ENCODE data around the gene ABCA2. TPM values are rescaled to one million over a fixed set of nuclear protein-coding genes. Genes with fewer than 3 reads are reported as not detected.
A peak's percentile ranks its signal among the peaks of the same experiment; 100 is the strongest.

ABCA2 gene
- total and polyA plus RNA-seq, 9 of the 15 experiments (the other 6 are each of a cell fraction or from before 2014, with no cell fraction given) = 0.69 to 16.3 (median 6.1) TPM; not detected in 2

DNA sequence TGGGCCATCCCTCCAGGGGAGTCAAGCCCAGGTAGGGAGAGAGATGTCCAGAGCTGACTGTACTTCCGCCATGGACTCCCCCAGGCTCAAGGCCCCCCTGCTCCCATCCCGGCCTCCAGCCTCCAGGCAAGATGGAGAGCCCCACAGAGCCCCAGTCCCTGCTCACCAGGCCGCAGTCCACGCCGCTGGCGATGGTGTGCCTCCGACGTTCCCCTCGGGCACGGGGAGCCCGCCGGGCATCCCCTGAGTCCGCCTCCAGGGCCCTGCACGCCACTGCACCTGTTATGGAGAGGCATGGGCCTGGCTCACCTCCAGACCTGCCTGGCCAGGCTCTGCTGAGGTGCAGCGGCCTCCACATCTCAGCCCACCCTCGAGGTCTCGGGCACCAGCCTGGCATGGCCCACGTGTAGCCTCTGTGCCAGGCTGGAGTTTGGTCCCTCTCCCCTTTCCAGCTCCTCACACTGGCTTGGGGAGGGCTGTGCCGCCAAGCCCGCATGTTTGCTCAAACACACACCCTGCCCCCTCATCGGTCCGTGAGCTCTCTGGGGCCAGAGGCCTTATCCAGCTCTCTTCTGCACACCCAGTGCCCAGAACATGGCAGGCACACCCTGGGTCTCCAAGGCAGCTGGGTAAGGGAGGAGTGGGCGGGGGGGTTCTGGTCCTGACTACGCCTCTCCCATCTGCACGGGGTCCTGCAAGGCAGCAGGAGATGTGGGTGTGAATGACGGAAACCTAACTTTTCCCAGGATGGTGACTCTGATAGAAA lies 38.2 kb upstream of the ABCA2 start:
- no peak for FAIRE-seq
- Histone ChIP-seq H4K20me1 (replicated peaks; ENCODE audit: control insufficient read depth, insufficient read depth, low read length) (peaks cover 22% of the 10 kb centered on the region), H3K27me3 (ENCODE audit: control insufficient read depth in 2 of 2, insufficient read depth in 2 of 2, low read length in 2 of 2) (no peaks in the 10 kb centered on the region), H3K4me1 (replicated peaks in 1 of 2; ENCODE audit: control insufficient read depth in 2 of 2, insufficient read depth in 2 of 2, low read length in 2 of 2) (peaks cover 23 to 73% of the 10 kb centered on the region in 2 experiments), H2AFZ (ENCODE audit: low read depth, low read length) (no peak overlapping the region), H3K27ac (ENCODE audit: extremely low read depth, low read depth, low read length) (no peak overlapping the region), H3K79me2 (ENCODE audit: control insufficient read depth, insufficient read depth, low read length) (peaks cover 36% of the 10 kb centered on the region), H3K4me3 (no peak overlapping the region), H3K9me3 (replicated peaks; ENCODE audit: control insufficient read depth, insufficient read depth, low read depth, low read length) (no peaks in the 10 kb centered on the region), H3K9ac (ENCODE audit: insufficient read depth in 1 of 2, low read depth in 2 of 2, low read length in 2 of 2) (peak overlapping the region in 1 of 2 experiments; percentile 30; a peak in 1 of 4 replicates), H3K9me1 (ENCODE audit: control insufficient read depth, insufficient read depth, low read length) (peaks cover 8% of the 10 kb centered on the region), H3K4me2 (ENCODE audit: insufficient read depth, low read length) (no peak overlapping the region), H3K36me3 (ENCODE audit: control insufficient read depth, insufficient read depth, low read length) (peaks cover 41% of the 10 kb centered on the region; the same call in 2 of the 3 replicates)
- in situ Hi-C loops (cut with MboI) = no loop called here
- WGBS (ENCODE audit: insufficient coverage, low coverage, missing lambda C conversion rate) = 92% methylated on average over 16 of the region's 26 CpGs
- ChIA-PET POLR2A (interaction anchor here (0.6 to 1.8 kb wide), 6 partner anchors 9 to 174 kb away, joined by 3 to 4 read pairs (median 4); no protein-coding TSS in a partner anchor), CTCF (ENCODE audit: low intra/inter-chr PET ratio) (no interaction called here)
- DNase-seq (ENCODE audit: extremely low read depth in 1 of 4, low spot score in 3 of 4) = no peak
- BruUV-seq (replicated peaks) = TSS peak; percentile 21
- TF ChIP-seq, protein P1, sequence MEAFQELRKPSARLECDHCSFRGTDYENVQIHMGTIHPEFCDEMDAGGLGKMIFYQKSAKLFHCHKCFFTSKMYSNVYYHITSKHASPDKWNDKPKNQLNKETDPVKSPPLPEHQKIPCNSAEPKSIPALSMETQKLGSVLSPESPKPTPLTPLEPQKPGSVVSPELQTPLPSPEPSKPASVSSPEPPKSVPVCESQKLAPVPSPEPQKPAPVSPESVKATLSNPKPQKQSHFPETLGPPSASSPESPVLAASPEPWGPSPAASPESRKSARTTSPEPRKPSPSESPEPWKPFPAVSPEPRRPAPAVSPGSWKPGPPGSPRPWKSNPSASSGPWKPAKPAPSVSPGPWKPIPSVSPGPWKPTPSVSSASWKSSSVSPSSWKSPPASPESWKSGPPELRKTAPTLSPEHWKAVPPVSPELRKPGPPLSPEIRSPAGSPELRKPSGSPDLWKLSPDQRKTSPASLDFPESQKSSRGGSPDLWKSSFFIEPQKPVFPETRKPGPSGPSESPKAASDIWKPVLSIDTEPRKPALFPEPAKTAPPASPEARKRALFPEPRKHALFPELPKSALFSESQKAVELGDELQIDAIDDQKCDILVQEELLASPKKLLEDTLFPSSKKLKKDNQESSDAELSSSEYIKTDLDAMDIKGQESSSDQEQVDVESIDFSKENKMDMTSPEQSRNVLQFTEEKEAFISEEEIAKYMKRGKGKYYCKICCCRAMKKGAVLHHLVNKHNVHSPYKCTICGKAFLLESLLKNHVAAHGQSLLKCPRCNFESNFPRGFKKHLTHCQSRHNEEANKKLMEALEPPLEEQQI (IDR thresholded peaks at IDR 0.05) = no peak
- TF ChIP-seq, protein P2, sequence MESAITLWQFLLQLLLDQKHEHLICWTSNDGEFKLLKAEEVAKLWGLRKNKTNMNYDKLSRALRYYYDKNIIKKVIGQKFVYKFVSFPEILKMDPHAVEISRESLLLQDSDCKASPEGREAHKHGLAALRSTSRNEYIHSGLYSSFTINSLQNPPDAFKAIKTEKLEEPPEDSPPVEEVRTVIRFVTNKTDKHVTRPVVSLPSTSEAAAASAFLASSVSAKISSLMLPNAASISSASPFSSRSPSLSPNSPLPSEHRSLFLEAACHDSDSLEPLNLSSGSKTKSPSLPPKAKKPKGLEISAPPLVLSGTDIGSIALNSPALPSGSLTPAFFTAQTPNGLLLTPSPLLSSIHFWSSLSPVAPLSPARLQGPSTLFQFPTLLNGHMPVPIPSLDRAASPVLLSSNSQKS (CRISPR knock-in tag; IDR thresholded peaks at IDR 0.05) = no peak
- TF ChIP-seq POLR2A (conservative IDR thresholded peaks at IDR 0.05) (no peak), HNRNPL (IDR thresholded peaks at IDR 0.05; ENCODE audit: low read depth, low read length) (0 out of 2 replicates have a peak, but pooled peaks have one; percentile 52), RBFOX2 (IDR thresholded peaks at IDR 0.05; ENCODE audit: low read depth, low read length) (peak; percentile 54), POLR2G (IDR thresholded peaks at IDR 0.05; ENCODE audit: low read depth, low read length) (peak; percentile 53; the same call in 1 of the 2 replicates), SLC30A9 (CRISPR knock-in tag; IDR thresholded peaks at IDR 0.05) (no peak)
- ATAC-seq = no peak
- intact Hi-C loops (cut with micrococcal nuclease) = loop anchor here (2.0 kb wide), 1 partner anchor 19 kb away; the partner anchor contains the start of gene NPDC1
